DMS 273 (cell line): ENCODE data around the gene XBP1.
"Not testable (repeated sequence)": the region's sequence is repeated elsewhere in the genome, so short reads cannot be mapped to it uniquely, and the experiment has no call there.

Source experiments
- DNase-seq: peaks from one replicate; lab custom pipeline; 2025; ENCODE audit not compliant: unreplicated experiment; lab: John Stamatoyannopoulos, UW

The XBP1 gene

DNA sequence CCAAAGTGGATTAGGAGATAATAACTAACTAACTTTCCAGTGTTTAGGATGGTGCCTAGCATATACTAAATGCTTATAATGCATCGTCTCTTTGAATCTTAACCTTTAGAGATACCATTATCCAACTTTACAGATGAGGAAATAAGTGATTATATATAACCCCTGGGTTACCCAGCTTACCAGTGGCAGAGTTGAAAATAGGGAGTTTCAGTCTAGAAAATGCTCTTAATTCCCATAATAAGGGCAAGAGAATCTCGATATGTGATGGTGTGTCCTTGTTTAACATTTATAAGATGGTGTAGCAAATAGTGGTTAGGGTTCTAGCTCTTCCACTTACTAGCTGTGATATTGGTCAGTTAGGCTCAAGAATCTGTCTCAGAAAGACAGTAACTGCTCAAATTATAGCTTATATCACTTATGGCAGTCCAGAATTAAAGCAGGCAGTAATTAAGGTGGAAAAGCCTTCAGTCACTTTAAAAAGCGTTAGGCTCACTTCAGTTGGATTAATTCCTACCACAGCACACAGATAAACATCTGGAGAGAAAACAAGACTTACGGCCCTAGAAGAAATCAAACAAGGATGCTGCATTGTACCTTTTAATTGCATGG, 6.3 kb downstream of the XBP1 start:
- DNase-seq: no peak

- no peak for DNase-seq
These were observed 7.6 kb downstream of the XBP1 start for GRCh38 chr22:28792491-28793383.

DNA sequence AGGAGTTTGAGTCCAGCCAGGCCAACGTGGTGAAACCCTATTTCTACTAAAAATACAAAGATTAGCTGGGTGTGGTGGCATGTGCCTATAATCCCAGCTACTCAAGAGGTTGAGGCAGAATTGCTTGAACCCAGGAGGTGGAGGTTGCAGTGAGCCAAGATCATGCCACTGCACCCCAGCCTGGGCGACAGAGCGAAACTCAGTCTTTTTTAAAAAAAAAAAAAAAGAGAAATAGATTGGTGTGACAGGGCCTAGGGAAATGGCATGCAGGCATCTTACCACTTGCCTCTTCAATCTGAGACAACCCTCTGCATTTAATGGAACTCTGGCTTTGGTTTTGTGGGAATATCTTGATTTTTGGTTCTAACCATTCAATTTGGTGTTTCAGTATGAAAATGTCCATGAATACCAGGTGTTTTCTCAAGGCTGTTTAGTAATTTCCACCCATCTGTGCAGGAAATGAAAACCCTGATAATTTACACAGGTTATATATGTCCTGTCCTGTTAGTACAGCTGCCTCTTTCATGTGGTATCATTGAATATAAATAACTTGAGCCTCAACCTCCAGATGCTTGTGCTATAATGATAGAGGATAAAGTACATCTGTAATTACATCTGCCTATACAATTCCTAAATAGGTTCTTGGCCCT, 8.4 kb downstream of the XBP1 start:
- DNase-seq: peak; percentile 48

GRCh38 chr22:28791124-28791523, 9.2 kb downstream of the XBP1 start:
- no peak for DNase-seq

DNA sequence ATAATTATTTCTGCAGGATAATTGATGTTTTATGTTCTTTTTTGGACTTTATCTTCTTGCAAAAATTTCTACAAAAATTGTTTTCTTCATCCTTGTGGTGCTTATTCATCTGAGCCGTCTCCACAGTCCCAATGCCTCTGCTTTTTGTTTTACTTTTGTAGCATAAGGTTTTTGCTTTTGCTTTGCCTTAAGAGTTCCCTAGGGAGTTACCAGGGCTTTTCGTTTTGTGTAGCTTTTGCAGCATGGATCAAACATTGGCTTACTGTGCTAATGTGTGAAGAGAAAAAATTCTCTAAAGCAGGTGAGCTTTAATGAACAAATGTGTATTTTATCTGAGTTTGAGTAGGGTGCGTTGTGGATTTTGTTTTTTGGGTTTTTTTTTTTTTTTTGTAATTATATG, 11.8 kb downstream of the XBP1 start:
- DNase-seq: peak; percentile 10

- DNase-seq: no peak
These were observed 16.3 kb downstream of the XBP1 start for GRCh38 chr22:28783786-28784671.

- DNase-seq: no peak
These were observed 20.1 kb downstream of the XBP1 start for GRCh38 chr22:28780296-28780695.

GRCh38 chr22:28779833-28780232, 20.5 kb downstream of the XBP1 start:
- no peak for DNase-seq

GRCh38 chr22:28774378-28774777, 26.0 kb downstream of the XBP1 start:
- no peak for DNase-seq

GRCh38 chr22:28773461-28773867, 26.9 kb downstream of the XBP1 start:
- no peak for DNase-seq

- peak; percentile 94 for DNase-seq
These were observed 27.5 kb downstream of the XBP1 start, which contains the start of gene CCDC117 for GRCh38 chr22:28772633-28773460. Gene CCDC117, plus strand, starts transcription at chr22:28772695. Its CDS starts 155 bp downstream, at chr22:28772850.

DNA sequence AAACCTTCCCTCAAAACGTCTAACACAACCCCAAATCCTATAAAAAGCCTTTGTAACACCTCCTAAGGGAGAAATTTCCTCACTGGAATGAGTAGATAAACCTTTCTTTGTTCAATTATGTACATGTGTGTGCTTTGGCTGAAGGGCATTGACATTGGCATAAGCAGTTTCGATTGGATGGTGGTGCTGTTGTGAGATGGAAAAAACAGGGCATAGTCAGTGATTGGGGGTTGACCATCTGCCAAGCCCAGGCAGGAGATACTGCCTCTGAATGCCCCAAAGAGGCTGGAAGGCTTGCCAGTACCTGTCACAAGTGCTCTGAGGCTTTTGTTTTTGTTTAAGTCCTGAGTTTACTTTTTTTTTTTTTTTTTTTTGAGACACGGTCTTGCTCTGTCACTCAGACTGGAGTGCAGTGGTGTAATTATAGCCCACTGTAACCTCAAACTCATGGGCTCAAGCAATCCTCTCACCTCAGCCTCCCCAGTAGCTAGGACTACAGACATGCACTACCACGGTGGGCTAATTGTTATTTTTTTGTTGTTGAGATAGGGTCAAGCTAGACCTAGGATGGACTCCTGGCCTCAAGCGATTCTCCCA, 29.1 kb downstream of the XBP1 start:
- DNase-seq: peak; percentile 76

- no peak for DNase-seq
These were observed 30.8 kb downstream of the XBP1 start for GRCh38 chr22:28769394-28770085.

GRCh38 chr22:28768701-28769393, 31.5 kb downstream of the XBP1 start:
- DNase-seq: no peak

DNA sequence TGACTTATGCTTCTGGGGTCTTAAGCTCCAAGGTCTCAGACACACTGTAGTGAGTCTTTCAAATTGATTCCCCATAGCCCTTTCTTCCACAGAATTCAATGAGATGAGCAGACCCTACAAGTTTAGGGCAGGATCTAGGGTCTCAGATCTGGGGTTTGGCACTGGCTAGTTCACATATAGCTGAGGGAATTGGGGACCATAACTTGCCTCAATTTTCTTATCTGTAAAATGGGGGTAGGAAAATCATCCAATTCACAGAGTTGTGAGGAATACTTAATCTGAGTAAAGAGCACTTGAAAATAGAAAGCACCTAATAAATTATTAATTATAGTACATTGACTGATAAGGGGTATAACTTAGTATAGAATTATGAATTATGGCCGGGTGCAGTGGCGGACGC, 33.7 kb downstream of the XBP1 start:
- DNase-seq: no peak

GRCh38 chr22:28762000-28762399, 38.4 kb downstream of the XBP1 start:
- DNase-seq: not testable (repeated sequence)

- no peak for DNase-seq
These were observed 39.0 kb downstream of the XBP1 start for GRCh38 chr22:28761449-28761755.

DNA sequence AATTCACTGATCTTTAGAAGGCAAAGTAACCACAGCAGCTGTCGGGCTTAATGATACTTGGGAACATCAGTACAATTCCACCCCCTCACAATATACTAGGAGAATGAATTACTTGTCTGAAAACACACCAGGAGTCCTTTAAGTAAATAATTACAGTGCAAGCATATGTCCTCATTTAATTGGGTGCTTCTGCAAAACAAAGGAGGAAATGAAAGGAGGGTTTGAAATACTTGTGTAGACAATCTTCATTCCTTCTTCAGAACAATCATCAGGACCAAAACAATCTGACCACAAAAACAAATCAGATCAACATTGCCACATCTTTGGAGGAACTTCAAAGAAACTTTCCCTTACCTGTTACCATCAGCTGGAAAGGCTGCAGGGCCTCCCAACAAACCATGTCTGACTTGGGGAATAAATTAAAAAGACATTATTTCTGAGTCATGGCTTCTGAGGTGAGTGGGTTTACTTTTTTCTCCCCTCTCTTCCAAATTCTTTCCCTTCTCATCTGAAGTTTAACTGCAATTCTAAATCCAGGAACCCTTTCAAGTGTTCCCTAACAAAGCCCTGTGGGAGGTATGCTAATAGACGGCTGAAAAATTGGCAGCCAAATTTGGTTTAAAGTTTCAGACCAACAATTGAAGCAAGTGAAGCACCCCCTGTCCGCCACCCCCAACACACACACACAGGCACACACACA, 40.4 kb downstream of the XBP1 start:
- peak; percentile 56 for DNase-seq
